Hindlimb muscle (tissue), 1 donor: ENCODE data around the gene LTO1. TPM values are rescaled to one million over a fixed set of nuclear protein-coding genes. Genes with fewer than 3 reads are reported as not detected.
A peak's percentile ranks its signal among the peaks of the same experiment; 100 is the strongest.

Experiments used
- DNase-seq: peaks from one replicate; pipeline ENCODE4 v3.0.0-alpha.2; 2013
- polyA plus RNA-seq: library from polyadenylated mRNA; unstranded; fragments of 120-200 nt; gene quantifications from one replicate; pipeline ENCODE4 v1.2.1, GENCODE V29; 2013; ENCODE audit not compliant: insufficient read length

The LTO1 gene, protein sequence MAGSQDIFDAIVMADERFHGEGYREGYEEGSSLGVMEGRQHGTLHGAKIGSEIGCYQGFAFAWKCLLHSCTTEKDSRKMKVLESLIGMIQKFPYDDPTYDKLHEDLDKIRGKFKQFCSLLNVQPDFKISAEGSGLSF
- 19.6 TPM for polyA plus RNA-seq

DNA sequence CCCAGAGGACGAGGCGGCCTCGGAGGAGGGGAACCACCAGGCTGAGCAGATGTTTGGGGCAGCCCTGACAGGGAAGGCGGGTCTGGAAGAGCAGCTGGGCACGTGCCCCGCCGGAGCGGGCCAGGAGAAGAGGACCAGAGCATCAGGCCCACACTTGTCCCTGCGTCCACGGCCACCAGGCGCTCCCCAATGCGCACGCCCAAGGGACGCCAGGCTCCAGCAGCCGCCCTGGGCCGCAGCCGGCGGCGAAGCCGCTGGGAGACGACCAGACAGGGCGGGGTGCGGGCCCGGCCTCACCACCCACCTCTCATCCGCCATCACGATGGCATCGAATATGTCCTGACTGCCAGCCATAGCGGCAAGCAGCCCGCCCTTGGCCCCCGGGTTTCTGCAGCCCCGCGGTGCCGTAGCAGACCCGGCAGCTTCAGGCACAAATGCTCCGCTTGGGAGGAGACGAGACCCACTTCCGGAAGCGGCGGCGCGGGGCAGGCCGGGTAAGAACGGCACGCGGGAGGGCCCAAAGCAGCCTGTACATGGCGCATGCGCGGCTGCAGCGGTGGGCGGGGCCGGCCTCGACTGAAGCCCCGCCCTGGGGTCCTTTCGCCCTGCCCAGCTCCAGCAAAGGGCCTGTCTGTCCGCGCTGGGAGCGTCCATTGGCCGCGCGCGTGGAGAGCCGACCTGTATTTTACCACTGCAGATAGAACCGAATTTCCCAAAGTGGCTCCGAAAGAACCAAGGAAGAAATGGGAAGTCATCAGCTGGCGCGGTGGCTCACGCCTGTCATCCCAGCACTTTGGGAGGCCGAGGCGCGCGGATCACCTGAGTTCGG lies at the start of gene LTO1:
LTO1 (minus strand) TSS at position 468 of the 829 bp plus-strand sequence; CDS start at position 354, 114 bp downstream.
- peak; percentile 97 for DNase-seq

DNA sequence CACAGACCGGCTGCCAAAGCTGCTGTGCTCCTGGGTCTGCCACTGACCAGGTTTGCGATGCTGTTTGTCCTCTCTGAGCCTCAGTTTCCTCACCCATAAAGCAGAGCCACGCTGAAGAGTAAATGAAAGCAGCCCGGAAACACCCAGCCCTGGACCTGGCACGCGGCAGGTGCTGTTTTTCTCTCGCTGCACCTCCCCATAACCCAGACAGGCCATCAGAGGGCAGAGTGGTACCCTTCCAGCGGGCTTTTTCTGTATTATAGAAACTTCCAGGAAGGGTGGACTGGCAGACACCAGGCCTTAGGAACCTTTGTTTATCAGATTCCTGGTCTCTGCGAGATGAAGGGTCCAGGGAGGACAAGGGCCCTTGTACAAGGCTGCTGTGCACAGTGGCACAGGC lies 46.6 kb upstream of the LTO1 start:
- no peak for DNase-seq

DNA sequence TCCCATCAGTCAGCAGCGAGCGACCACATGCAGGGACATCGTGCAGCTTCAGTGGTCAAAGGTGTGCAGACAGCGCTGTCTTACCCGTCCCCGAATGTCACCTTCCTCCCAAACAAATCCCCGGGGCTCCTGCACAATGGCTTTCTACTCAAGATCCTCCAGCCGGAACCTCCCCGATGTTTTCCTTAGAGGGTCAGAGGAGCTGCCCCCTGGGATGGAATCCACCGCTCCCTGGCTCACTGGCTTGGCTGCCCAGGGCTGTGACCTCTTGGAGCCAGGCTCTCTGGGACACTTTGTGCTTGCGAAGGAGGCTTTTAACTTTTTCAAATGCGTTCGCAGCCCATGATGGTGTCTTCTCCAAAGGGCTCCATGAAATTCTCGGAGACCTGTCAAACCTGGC lies 46.0 kb upstream of the LTO1 start:
- DNase-seq = no peak

DNA sequence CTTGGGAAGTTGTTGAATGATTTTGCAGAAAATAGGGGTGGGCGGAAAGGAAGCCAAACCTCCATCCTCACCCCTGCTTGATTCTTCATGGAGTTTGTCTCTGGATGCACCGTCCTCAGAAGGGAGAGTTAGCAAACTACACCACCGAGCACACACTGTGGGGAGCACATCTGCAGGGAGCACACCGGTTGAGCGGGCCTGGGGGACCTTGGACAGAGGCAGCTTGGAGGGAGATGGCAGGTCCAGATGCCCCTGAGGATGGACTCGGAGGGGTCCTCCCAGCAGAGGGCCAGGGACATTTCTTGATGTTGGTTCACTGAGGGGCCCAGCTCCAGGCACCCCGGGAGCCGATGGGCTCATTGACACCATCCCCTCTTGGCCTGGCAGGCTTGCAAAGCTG lies 43.8 kb upstream of the LTO1 start:
- no peak for DNase-seq

DNA sequence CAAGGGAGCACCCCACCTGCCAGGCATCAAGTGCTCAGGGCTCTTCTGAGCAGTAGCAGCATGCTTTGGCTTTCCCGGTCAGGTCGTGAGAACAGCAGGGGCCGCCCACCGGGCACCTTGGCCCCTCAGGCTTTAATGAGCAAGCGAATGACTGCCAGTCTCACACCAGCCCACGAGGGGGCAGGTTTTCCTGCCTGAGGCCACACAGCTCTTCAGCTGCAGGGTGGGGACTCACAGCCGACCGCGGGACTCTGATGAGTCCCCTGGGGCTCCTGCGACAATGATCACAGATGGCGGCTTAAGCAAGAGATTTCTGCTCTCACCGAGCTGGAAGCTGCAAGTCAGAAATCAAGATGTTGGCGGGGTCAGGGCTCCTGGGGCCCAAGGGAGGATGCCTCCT lies 43.0 kb upstream of the LTO1 start:
- DNase-seq = no peak

DNA sequence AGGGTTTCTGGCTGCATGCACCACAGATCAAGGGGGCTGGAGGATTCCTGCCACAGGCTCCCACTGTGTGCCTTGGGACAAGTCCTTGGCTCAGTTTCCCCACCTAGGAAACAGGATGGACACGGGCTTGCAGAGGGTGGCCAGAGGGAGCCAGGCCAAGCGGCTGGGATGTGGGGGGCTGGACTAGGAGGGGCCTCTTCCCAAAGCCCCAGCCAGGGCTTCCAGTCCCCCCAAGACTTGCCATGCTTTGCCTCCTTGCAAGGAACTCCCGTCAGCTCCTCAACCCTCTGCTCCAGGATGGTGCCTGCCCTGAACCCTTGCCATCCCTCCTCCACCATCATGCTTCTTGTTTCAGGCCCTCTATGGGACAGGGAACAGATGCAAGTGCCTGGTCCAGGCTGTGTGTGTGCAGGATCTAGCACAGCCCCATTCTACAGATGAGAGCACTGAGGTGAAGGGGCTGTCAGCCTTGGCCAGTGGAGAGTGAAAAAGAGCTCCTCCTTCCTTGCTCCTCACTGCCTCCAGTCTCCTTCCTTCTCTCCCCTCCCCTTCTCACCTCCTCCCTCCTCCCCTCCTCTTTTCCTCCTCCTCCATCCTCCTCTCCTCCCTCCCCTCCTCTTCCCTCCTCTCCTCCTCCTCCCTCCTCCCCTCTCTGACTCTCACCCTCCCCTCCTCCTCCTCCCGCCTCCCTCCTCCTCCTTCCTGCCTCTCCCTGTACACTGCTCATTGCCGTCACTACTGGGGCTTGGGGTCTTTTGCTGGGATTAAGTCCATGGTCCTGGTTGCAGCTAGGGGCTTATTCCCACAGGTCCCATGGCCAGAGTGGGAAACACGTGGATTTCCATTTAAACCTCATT lies 42.0 kb upstream of the LTO1 start:
- DNase-seq = no peak

DNA sequence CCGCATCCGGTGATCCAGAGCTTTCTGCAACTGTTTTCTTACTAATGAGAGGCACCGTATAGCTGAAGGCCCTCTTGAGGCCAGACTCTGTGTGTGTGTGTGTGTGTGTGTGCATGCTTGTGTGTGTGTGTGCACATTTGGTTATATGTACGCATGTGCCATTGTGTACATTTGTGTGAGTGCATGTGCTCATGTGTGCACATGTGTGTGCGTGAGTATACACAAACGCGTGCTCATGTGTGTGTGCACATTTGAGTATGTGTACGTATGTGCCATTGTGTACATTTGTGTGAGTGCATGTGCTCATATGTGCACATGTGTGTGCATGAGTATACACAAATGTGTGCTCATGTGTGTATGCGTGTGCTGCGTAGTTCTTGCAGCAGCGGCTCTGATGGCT lies 40.9 kb upstream of the LTO1 start:
- no peak for DNase-seq

DNA sequence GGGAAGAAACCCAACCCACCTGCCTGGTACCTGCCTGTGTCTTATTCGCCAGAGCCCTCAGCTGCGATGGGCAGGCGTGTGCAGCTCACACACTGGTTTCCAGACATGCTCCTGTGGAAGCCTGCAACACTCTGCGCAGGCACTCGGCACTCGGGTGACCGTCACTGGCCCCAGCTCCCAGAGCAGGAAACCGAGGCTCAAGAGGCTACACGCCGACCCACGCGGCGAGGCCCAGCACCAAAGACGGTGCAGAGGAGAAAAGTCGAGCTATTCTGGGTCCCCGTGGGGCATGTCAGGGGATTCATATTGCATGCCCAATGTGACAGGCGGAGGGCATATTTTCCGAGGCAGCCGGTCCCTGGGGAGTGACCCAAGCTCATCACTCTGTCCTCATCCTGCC lies 40.3 kb upstream of the LTO1 start:
- DNase-seq = no peak

DNA sequence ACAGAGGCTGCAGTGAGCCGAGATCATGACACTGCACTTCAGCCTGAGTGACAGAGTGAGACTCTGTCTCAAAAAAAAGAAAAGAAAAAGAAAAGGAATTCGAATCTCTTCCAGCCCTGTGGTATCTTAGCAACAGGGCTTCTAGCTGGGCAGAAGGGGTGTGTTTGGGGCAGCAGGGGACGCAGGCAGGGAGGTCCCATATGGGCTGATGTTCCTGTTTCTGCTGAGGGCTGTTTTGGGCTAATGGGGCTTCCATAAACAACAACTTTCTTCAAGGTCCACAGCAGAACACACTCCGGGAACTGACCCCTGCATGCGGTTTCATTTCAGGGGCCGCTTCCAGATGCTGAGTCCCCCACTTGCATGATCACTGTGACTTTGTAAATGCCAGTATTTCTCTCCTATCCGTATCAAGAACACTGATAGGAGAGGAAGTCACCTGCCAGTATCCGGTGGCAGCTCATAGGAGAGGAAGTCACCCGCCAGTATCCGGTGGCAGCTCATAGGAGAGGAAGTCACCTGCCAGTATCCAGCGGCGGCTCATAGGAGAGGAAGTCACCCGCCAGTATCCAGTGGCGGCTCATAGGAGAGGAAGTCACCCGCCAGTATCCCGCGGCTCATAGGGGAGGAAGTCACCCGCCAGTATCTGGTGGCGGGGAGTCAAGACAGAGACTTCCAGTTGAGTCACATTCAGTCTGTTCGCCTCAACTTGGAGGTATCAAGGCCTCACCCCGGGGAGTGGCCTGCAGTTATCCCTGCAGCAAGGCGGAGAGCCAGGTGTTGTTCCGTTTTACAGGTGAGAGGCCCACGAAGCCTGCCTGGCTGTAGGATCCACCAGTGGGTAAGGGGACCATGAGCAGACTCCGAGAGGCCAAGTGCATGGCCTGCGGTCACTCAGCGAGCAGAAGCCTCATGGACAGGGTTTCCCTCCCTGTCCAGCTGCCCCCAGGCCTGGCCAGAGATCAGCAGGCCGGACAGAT lies 37.0 kb upstream of the LTO1 start:
- no peak for DNase-seq

DNA sequence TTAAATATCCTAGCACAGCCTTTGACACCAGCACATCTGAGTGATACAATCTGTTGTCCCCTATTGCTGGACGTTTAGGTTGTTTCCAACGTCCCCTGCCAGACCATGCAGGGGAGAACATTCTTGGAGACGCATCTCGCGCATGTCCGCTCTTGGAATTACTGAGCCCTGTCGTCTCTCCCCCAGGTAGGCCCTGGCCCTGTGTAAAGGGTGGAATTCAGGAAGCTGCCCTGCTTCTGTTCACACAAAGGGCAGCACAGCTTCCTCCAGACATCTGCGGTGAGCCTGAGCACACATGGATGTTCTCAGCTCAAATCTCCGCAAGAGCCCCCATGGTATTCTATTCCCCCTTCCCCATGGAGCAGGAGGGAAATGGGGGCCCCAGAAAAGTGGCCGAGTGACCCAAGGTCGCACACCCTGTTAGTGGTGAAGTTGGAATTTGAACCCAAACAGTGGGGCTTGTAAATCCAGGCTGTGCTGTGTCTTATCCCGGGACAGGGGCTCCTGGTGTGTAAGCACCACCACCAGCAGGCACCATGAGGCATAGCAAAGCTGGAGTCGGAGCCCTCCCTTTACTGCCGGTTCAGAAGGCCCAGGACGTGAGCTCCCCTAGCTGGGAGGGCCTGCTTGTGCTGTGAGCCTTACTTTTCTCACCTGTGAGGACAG lies 33.7 kb upstream of the LTO1 start:
- no peak for DNase-seq

DNA sequence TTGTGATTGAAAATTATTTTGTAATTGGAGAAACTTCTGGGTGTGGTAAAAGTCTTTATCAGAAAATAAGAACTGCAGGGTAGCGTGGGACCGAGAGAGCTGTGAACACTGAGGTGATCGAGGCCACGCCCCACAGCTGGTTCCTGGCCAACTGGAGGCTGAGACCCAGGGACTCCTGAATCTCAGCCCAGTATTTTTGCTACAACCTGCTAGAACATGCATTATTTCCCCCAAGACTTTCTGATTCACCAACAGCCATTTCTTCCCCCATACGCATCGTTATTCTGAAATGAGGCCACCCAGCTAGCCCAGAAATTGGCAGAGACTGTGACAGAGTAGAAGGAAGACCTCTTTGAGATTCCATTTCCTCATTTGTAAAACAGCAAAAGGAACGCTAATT lies 32.0 kb upstream of the LTO1 start:
- no peak for DNase-seq

DNA sequence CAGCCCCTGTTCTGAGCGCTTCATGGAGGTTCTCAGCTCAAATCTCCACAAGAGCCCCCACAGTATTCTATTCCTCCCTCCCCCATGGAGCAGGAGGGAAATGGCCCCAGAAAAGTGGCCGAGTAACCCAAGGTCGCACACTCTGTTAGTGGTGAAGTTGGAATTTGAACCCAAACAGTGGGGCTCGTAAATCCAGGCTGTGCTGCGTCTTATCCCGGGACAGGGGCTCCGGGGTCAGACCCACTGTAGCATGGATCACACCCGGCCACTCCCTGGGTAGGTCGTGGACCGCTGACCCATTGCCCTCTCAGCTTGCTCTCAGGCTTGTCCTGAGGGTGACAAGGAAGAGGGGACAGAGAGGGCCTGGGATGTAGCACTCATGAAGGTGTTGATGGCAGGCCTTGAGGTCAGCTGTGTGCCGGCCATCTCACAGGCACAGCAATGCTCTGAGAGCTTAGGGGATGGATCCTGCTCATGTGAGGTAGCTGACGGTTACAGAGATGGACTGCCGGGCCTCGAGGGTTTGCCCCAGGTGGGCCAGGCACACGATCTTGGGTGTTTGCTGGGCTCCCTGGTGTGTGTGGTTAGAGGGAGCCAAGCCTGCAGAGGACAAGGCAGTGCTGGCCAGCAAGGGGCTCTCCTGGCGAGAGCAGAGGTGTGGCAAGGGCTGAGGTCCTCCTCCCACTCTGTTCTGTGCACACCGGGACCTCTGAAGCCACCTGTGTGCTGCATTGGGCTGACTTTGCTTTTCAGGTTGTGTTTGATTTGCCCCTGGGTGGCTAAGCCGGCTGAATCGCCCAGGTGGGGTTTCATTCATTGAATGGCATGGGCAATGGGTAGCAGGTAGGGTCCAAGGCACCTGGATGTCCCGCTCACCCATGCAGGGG lies 31.0 kb upstream of the LTO1 start:
- no peak for DNase-seq

DNA sequence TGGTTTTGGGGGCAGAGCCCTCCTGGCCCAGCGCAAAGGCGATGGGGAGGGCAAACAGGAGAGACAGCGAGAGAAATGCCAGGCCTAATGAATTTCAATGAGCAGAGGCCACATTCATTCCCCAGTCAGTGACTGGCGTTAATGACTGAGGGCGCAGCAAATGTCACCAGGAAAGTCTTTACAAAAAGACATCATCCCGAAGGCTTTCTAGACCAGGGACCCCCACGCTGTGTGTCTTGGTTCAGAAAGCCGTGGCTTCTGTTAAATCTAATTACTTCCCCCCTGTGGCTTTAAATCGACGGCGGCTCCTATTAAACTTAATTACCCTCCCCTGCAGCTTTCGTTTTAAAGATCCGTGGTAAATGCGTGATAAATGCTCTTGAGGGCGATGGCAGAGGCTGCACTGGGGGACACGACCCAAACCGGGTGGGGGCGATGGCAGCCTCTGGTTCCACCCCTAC lies 30.2 kb upstream of the LTO1 start:
- no peak for DNase-seq

DNA sequence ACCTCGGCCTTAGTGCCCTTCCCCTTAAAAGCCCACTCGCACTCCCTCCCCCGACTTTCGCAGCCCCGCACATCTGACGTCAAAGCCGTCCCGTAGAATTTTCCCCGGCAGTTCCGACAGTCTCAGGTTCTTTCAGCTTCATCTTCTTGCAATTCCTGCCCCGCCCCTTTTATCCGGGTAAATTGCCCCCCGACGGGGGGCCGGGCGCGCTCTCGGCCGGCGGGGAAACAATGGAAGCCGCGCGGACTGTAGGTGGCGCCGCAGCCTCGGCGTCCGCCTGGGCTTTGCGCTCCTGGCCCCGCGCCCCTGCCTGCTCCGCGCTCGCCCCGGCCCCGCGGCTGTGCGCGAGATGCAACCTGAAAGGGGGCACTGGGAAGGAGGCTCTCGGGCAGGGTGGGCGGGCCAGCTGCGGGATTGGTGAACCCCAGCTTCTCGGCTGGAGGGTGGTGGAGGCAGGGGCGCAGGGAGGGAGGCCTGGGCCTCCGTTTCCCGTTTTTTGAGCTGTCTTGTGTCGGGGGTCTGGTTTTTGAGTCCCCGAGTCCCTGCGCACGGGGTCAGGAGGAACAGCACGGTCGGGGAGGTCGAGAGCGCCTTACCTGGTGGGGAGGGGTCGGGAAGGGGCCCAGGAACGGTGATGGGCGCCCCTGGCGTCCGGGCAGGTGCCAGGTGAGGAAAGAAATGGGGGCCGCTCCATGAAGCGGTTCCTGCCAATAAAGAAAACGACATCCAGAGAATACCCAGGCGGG lies 29.5 kb upstream of the LTO1 start:
- DNase-seq = peak; percentile 47

DNA sequence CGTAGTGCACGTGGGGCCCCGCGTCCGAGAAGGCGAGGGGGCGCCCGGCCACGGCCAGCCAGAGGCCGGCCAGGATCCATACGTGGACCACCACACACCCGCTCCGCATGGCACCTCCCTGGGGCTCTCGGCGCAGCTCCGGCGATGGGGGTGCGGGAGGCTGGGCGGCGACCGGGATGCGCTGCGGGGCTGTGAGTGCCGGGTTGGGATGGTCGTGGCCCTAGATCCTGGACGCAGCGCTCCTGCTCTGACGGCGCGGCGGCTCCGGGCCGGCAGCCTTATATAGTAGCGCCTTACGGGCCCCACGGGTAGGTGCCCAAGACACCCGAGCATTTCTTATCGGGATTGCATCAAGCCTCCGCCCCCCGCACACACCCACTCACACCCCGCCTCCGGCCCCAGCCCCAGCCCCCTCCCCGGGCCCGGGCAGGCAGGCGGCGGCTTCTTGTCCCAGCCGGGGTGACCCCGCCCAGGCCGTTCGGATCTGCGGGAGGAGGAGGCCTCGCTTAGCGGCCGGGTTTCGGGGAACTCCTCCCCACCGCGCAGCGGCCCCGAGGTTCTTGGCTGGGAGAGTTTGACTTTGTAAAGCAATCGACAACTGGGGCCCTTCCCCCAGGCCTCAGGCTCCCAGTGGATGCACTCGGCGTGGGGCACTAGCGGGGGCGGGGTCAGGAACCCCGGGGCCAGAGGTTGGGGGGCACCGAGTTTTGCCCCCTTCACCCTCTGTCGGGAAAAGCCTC lies 28.8 kb upstream of the LTO1 start, which contains the start of gene FGF19:
FGF19 (minus strand) TSS at position 255 of the 740 bp plus-strand sequence; CDS start at position 109, 146 bp downstream.
- no peak for DNase-seq

DNA sequence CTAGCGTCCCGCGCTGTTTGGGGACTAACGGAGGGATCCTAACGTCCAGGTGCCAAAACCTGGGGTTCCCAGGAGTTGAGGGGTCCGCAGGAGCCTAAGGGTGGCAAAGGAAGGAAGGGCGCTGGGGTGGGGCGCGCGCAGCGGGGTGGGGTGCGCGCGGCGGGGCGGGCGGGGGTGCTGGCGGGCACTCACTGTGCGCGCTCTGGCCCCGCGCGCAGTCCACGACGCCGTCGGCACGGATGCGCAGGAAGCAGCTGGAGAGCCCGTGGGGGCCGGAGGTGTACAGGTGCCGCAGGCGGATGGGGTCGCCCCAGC lies 28.3 kb upstream of the LTO1 start:
- no peak for DNase-seq

DNA sequence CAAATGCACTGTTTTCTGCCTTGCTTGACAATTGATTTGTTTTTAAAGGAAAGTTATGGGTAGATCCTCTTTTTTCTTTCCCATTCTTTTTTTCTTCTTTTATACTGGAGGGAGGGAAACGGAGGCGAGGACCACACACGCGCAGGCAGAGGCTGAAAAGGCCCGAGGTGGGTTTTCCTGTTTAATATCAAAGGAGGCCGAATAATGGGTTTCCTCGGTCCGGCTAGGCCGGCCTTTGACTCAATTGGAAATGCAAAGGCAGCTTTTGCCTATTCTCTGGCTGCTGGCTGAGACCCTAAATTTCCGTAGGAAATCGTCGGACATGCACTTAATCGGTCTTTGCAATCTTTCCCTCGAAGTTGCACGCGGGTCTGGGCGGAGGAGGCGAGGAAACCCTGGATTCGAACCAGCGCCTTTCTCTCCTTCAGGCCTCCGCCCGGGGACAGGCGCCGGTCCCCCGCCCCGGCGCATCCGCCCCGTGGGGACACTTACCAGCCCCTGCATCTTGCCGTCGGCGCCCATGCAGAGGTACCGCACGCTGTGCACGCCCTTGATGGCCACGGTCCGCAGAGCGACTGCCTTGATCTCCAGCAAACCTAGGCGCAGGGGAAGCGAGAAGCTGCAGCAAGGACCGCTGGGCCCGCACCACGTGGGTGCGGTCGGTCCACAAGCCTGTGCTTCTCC lies 27.8 kb upstream of the LTO1 start:
- no peak for DNase-seq

DNA sequence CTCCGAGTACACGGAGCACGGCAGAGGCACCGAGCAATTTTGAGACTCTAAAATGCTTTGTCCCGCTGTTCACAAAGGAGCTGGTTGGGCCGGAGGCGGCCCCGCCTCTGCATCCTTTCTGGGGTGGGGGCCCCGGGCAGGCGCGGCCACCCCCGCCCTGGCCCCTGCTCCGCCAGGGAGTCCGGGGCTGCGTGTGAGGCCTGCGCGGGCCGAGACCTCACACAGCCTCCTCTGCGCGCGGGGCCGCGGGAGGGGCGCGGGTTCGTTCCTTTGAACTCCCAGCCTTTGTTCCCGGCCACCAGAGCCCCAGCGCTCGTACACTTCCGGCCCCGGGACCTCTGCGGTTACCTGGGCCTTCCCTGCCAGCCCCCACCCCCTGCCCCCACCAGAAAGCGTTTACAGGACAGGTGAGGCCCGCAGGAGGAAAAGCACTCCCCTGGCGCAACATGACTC lies 27.1 kb upstream of the LTO1 start:
- DNase-seq = no peak
